NT2/D1 (cell line): Measurements from ENCODE around the gene LDLRAD3.

ENCODE experiments used
- SUZ12 ChIP-seq: IDR thresholded peaks from 2 replicates; pipeline ENCODE4 v1.6.1; 2011; ENCODE audit not compliant: insufficient read length, insufficient read depth; ENCODE audit errors: extremely low read depth
- YY1 ChIP-seq: IDR thresholded peaks from 2 replicates; pipeline ENCODE4 v1.6.1; 2011; ENCODE audit not compliant: insufficient read length, insufficient read depth
- ZNF274 ChIP-seq: IDR thresholded peaks from 2 replicates; pipeline ENCODE4 v1.6.1; 2011; ENCODE audit warnings: mild to moderate bottlenecking, low read depth, low read length

DNA sequence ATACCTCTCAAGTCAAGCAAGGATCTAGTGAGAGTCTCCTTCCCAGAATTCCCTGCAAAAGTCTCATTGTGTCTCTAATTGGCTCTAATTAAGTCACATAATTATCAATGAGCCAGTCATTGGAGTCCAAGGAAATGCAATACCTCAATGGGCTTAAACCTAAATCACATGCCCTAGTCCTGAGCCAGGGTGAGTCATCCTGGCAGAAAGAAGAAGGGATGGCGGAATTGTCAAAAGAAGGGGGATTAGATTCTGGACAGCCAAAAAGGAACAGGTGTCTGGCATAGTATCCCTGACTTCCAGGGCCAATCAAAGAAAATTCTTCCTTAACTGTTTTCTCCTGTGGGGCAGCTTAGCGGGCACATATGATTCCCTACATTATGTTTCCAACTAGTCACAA lies 25.1 kb upstream of the LDLRAD3 start:
- no peak for TF ChIP-seq SUZ12
- TF ChIP-seq ZNF274: no peak
- TF ChIP-seq YY1: no peak
